Posterior cingulate gyrus (tissue), 11 donors: ENCODE results near the gene TRPC6.
"Not testable (repeated sequence)": the region's sequence is repeated elsewhere in the genome, so short reads cannot be mapped to it uniquely, and the experiment has no call there.

Experiments
- DNase-seq, 10 donors: peaks; one replicate each; pipeline versions ENCODE4 v3.0.0 to v3.0.0-alpha.2; 2020 to 2021; ENCODE audit warnings: mixed read lengths in 3 of 10
- intact Hi-C: fragments of 100-400 bp; cut with DNase I; formaldehyde crosslinking; loops from one replicate; pipeline ENCODE4 v1.15.1; 2023

TRPC6 gene

DNA sequence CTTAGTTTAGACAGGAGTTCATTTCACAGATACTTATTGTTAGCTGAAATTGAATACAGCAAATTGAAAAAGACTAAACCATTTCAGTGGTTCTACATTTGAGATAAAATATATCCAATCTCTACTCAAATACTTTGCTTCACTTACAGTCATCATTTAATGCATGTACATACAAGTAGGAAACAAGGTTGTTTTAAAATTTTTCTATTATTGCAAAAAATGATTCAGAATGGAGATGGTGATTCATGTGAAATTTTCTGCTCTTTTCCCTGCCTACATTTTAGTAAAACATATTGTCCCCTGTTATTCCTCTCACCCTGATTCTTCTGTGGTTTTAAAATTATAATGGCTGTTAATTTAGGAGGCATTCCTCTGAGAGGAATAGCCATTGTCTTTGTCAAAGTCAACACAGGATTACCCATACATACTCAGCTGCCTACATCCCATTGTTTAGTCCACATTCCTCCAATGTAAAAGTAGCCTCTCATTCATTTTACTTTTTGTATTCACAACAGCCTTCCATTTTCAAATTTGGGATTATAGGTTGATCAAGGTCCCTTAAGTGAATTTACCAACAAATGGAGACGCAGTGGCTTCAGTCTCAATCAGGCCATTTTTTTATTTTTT lies 60.1 kb downstream of the TRPC6 start:
- no peak for DNase-seq
- intact Hi-C loops, result no loop called here

- intact Hi-C loops, result no loop called here
- no peak for DNase-seq
Measured at GRCh38 chr11:101523193-101523592, 60.6 kb downstream of the TRPC6 start.

GRCh38 chr11:101521821-101522220 lies 62.0 kb downstream of the TRPC6 start:
- intact Hi-C loops, result no loop called here
- no peak for DNase-seq

DNA sequence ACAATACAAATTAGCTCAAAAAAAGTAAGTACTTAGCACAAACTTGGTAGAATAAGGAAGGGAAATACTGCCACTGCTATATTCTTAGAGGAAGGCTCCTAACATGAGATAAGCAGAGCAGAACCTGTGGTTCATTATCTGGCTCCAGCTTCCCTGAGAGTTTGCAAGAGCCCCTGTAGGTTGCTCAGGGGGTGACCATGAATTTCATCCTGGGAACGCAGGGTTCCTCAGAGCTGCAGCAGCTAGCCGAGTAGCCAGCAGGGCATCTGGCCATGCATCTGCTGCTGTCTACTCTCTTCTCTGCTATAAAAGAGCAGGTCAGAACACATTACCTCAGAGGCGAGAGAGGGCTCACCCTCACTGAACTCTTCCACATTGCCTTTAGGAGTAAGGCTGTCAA lies 67.3 kb downstream of the TRPC6 start:
- DNase-seq, result no peak
- intact Hi-C loops, result no loop called here

DNA sequence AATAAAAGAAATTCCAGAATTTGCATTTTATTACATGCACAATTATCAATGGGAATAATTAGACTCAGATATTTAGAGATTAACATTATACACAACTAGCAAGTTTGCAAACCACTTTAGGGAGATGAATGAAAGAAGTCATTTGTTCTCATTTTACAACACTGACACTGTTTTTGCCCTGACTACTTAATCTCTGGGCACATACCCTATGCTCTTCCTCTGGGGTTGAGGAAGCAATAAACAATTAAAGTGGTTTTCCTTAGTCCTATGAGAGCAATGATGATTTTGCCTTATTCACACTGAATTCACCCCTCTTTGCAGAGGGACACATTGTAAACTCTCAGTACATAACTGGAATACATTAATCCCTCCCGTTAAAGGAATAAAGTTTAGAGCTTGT lies 72.7 kb downstream of the TRPC6 start:
- no peak for DNase-seq
- intact Hi-C loops, result no loop called here

DNA sequence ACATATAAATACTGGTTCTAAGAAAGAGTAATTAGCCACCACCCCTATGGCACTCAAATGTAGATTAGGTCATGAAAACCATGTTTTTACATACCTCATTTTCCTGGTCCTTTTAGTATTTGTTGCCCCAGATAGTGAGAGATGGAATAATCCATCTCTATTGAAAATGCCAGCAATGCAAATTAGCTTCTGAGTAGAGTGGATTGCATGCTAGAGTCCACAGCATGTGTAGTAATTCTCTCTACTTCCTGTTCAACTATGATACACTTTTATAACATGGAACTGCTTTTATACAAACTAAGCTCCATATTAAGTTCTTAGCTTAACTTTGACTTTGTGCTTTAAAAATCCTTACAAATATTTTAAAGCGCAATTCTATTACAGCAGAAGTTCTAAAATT lies 73.2 kb downstream of the TRPC6 start:
- intact Hi-C loops, result no loop called here
- DNase-seq, result no peak

DNA sequence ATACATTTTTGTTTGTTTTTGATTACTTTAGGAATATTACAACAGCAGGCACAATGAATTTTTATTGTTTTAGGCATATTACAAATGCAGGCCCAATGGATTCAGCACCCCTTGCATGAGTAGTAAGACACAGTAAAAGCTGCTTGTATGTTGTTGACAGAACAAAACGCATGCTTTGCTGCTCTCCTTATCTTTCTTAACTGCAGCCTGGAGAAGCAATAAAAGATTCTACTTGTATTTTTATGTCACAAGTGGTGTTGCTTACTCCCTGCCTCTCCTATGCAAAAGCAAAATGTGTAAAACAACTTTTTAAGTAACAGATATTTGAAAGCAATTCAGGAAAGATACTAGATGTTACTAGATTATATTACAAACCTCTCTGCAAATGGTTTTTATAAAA lies 73.9 kb downstream of the TRPC6 start:
- no peak for DNase-seq
- intact Hi-C loops, result no loop called here

DNA sequence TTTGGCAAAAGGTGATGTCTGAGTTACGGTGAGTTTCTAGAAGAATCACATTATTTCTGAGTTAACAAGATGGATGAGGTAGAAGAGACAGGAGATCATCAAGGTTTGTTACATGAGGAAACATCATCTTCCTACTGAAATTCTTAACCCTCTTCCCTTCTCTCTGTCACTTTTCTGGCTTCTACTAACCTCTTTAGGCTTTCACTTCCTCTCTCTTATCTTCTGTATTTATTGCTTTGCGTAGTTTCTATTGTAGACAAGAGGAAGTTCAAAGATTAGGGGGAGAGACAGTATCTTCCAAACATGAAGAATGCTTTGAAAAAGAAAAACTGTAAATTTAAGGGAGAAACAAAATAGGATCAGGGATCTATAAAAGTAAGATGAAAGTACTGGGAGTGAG lies 75.4 kb downstream of the TRPC6 start:
- DNase-seq, result no peak
- intact Hi-C loops, result no loop called here

DNA sequence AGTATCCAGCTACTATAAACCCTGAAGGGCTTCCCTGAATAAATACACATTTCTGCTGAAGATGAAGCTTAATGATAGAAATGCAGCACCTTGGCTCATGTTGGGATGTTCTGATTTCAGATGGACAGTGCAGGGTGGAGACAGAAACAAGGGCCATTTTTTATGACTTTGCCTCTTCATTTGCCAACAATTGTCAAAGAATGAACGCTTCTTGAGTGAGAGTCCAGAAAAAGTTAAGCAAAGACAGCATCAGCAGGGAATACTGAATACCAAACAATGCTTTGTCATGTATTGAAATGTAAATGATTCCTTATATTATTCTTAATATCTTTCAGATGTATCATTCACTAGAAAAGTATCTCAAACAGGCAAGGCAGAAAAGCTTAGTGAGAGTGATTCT lies 84.9 kb downstream of the TRPC6 start:
- intact Hi-C loops, result no loop called here
- no peak for DNase-seq

DNA sequence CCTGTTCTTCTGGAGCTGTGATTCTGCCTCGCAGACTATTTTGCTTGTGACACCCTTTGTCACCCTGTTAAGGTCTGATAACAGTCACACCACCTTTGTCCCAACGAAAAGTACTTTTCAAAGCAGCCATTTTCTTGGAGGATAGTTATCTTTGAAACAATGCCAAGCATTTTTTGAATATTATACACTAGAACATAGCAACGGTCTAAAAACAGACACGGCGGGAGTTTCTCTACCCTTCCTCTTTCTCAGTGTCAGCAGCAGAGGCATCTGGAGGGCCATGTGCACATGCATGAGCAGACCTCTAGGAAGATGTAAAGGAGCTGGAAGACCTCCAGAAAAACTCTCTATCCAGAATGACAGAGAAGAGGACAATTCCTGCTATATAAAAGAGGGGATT lies 86.5 kb downstream of the TRPC6 start:
- intact Hi-C loops, result no loop called here
- DNase-seq, result no peak

- DNase-seq, result no peak
- intact Hi-C loops, result no loop called here
Measured at GRCh38 chr11:101487775-101488174, 96.0 kb downstream of the TRPC6 start.

- intact Hi-C loops, result no loop called here
- no peak for DNase-seq
Measured at GRCh38 chr11:101482556-101483124, 101.2 kb downstream of the TRPC6 start.

GRCh38 chr11:101478587-101479369 lies 105.0 kb downstream of the TRPC6 start:
- intact Hi-C loops, result no loop called here
- no peak for DNase-seq

- intact Hi-C loops, result no loop called here
- DNase-seq, result no peak
Measured at GRCh38 chr11:101477926-101478325, 105.9 kb downstream of the TRPC6 start.

DNA sequence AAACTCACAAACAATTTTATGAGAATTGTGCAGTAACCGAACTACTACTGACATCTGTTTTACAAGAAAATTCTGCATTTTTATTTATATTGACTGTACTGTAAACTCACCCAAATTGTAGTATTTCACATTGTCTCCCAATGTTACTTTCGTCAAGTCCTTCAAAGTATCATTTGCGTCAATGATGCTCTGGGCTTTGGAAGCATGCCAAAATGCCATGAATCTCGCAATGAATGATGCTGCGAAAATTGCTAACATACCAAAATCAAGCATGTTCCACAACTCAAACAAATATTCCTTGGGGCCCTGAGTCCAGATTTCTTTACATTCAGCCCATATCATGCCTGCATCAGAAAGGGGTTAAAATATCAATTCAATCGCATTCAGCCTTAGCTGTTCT lies 107.6 kb downstream of the TRPC6 start:
- no peak for DNase-seq
- intact Hi-C loops, result no loop called here

GRCh38 chr11:101475699-101476098 lies 108.1 kb downstream of the TRPC6 start:
- intact Hi-C loops, result no loop called here
- no peak for DNase-seq

- no peak for DNase-seq
- intact Hi-C loops, result no loop called here
Measured at GRCh38 chr11:101474666-101475065, 109.1 kb downstream of the TRPC6 start.

DNA sequence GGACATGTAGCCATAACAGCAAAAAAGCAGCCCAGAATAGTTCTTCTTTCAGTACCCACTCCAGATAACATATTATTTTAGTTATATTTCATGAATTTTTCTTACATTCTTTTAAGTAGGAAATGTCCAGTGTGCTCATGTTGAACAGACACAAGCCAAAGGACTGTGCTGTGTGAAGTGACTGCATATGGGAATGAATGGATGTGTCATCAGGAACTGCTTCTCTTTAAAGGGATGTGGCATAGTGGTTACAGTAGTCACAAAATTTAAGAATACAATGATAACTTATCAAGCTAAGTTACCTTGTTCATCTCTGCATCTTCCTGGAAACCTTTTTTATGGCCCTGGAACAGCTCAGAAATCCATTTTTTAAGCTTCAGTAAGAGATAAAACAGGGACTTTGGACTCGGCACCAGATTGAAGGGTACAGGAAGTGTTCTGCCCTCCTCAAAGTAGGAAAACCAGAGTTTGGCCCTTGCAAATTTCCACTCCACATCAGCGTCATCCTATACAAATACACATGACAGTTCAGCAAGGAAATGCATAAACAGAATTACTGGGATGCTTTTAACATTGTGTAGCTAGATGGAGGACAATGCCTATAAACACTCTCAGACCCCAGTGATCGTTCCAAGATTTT lies 112.8 kb downstream of the TRPC6 start:
- intact Hi-C loops, result no loop called here
- no peak for DNase-seq

DNA sequence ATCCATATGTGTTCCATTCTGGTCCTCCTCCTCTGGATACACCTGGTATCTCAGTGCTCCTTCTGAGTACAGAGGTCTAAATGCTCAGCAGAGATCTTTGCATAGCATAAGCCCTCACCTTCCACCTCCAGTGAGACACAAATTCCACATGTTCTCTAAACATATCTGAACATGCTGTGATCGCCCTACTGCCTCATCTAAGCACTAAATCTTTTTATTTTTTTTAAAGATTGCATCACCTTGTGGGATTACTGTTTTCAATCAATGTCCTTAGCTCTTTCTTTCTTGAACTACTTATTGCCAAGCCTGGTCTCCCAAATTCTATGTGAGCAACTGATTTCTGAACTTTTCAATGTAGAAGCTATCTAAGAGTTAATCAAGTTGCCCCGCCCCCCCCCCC lies 113.4 kb downstream of the TRPC6 start:
- DNase-seq, result no peak
- intact Hi-C loops, result no loop called here

GRCh38 chr11:101466352-101466751 lies 117.5 kb downstream of the TRPC6 start:
- peak in 1 of 10 donors; percentile 70 for DNase-seq
- intact Hi-C loops, result no loop called here

- DNase-seq, intact Hi-C loops: not testable (repeated sequence)
Measured at GRCh38 chr11:101464388-101464787, 119.4 kb downstream of the TRPC6 start.

DNA sequence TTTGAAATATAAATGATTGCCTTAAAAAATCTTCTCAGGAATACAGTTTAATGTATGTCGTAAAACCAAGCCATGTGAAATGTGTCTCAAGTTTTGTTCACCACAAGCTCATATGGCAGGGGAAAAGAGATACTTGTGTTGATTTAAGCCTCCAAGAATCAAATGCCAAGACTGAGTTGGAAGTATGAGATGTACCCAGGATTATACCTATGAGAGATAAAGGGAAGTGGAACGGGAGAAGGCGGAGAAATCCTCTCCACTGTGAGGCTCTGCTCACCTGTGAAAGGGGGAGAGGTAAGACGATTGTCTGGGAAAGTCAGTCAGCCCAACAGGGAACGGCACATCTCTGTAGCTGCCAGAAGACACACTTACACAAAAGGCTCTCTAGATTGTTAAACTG lies 124.8 kb downstream of the TRPC6 start:
- no peak for DNase-seq
- intact Hi-C loops, result no loop called here
